ENCODE data around the gene TFF2.

The TFF2 gene

GRCh38 chr21:42390696-42391095 is 39.9 kb upstream of the TFF2 start:
- Histone ChIP-seq H2BK15ac (replicated peaks; ENCODE audit: low read depth) (no peak overlapping the region), H3K4me3 (ENCODE audit: low read length) (no peak overlapping the region), H3K27me3 (ENCODE audit: insufficient read depth, low read length, poor library complexity) (no peaks in the 10 kb centered on the region), H3K23ac (ENCODE audit: low read length) (no peak overlapping the region), H2AK5ac (ENCODE audit: low read length) (no peak overlapping the region), H3K4me1 (ENCODE audit: control insufficient read depth, low read depth, low read length) (no peaks in the 10 kb centered on the region), H3K27ac (ENCODE audit: low read depth, low read length) (no peak overlapping the region), H3K79me1 (ENCODE audit: low read length) (no peaks in the 10 kb centered on the region), H4K8ac (ENCODE audit: low read depth, low read length) (no peak overlapping the region), H3K56ac (ENCODE audit: low read length) (no peak overlapping the region), H3K36me3 (ENCODE audit: control insufficient read depth, insufficient read depth, low read length) (no peaks in the 10 kb centered on the region), H2BK120ac (ENCODE audit: low read depth, low read length) (no peak overlapping the region), H3K18ac (ENCODE audit: low read length) (no peak overlapping the region), H2BK5ac (ENCODE audit: low read length) (no peak overlapping the region), H3K9ac (ENCODE audit: low read length) (no peak overlapping the region), H3K4ac (ENCODE audit: low read depth, low read length) (no peak overlapping the region), H3K4me2 (ENCODE audit: low read length) (no peak overlapping the region), H4K5ac (ENCODE audit: low read length) (no peak overlapping the region), H3K79me2 (ENCODE audit: control insufficient read depth, insufficient read depth, low read length) (no peaks in the 10 kb centered on the region)
- no CpG with 5 or more reads among the region's 2 CpGs for WGBS (ENCODE audit: extremely low coverage, insufficient coverage, low lambda C conversion rate)
- no peak for DNase-seq

GRCh38 chr21:42390193-42390592 is 39.4 kb upstream of the TFF2 start:
- Histone ChIP-seq H4K8ac (ENCODE audit: low read depth, low read length) (no peak overlapping the region), H2AK5ac (ENCODE audit: low read length) (no peak overlapping the region), H3K27ac (ENCODE audit: low read depth, low read length) (no peak overlapping the region), H2BK120ac (ENCODE audit: low read depth, low read length) (no peak overlapping the region), H3K4me2 (ENCODE audit: low read length) (no peak overlapping the region), H2BK15ac (replicated peaks; ENCODE audit: low read depth) (no peak overlapping the region), H3K56ac (ENCODE audit: low read length) (no peak overlapping the region), H4K5ac (ENCODE audit: low read length) (no peak overlapping the region), H2BK5ac (ENCODE audit: low read length) (no peak overlapping the region), H3K27me3 (ENCODE audit: insufficient read depth, low read length, poor library complexity) (no peaks in the 10 kb centered on the region), H3K23ac (ENCODE audit: low read length) (no peak overlapping the region), H3K4me3 (ENCODE audit: low read length) (no peak overlapping the region), H3K79me1 (ENCODE audit: low read length) (no peaks in the 10 kb centered on the region), H3K79me2 (ENCODE audit: control insufficient read depth, insufficient read depth, low read length) (no peaks in the 10 kb centered on the region), H3K36me3 (ENCODE audit: control insufficient read depth, insufficient read depth, low read length) (no peaks in the 10 kb centered on the region), H3K4me1 (ENCODE audit: control insufficient read depth, low read depth, low read length) (no peaks in the 10 kb centered on the region), H3K9ac (ENCODE audit: low read length) (no peak overlapping the region), H3K4ac (ENCODE audit: low read depth, low read length) (no peak overlapping the region), H3K18ac (ENCODE audit: low read length) (no peak overlapping the region)
- WGBS (ENCODE audit: extremely low coverage, insufficient coverage, low lambda C conversion rate): no CpG with 5 or more reads among the region's 5 CpGs
- no peak for DNase-seq

GRCh38 chr21:42389449-42389835 is 38.6 kb upstream of the TFF2 start:
- Histone ChIP-seq H3K27ac (ENCODE audit: low read depth, low read length) (no peak overlapping the region), H2BK15ac (replicated peaks; ENCODE audit: low read depth) (no peak overlapping the region), H3K4me1 (ENCODE audit: control insufficient read depth, low read depth, low read length) (no peaks in the 10 kb centered on the region), H3K56ac (ENCODE audit: low read length) (no peak overlapping the region), H3K27me3 (ENCODE audit: insufficient read depth, low read length, poor library complexity) (no peaks in the 10 kb centered on the region), H4K8ac (ENCODE audit: low read depth, low read length) (no peak overlapping the region), H3K9ac (ENCODE audit: low read length) (no peak overlapping the region), H2AK5ac (ENCODE audit: low read length) (no peak overlapping the region), H3K23ac (ENCODE audit: low read length) (no peak overlapping the region), H2BK120ac (ENCODE audit: low read depth, low read length) (no peak overlapping the region), H3K36me3 (ENCODE audit: control insufficient read depth, insufficient read depth, low read length) (no peaks in the 10 kb centered on the region), H3K79me1 (ENCODE audit: low read length) (no peaks in the 10 kb centered on the region), H2BK5ac (ENCODE audit: low read length) (no peak overlapping the region), H3K4me2 (ENCODE audit: low read length) (no peak overlapping the region), H3K4ac (ENCODE audit: low read depth, low read length) (no peak overlapping the region), H3K18ac (ENCODE audit: low read length) (no peak overlapping the region), H4K5ac (ENCODE audit: low read length) (no peak overlapping the region), H3K4me3 (ENCODE audit: low read length) (no peak overlapping the region), H3K79me2 (ENCODE audit: control insufficient read depth, insufficient read depth, low read length) (no peaks in the 10 kb centered on the region)
- no CpG with 5 or more reads among the region's 6 CpGs for WGBS (ENCODE audit: extremely low coverage, insufficient coverage, low lambda C conversion rate)
- DNase-seq: no peak

- no peak overlapping the region for H3K23ac ChIP-seq (ENCODE audit: low read length)
- H2BK120ac ChIP-seq (ENCODE audit: low read depth, low read length): no peak overlapping the region
- H2BK5ac ChIP-seq (ENCODE audit: low read length): no peak overlapping the region
- H3K36me3 ChIP-seq (ENCODE audit: control insufficient read depth, insufficient read depth, low read length): no peaks in the 10 kb centered on the region
- WGBS (ENCODE audit: extremely low coverage, insufficient coverage, low lambda C conversion rate): no CpG with 5 or more reads among the region's 20 CpGs
- no peaks in the 10 kb centered on the region for H3K27me3 ChIP-seq (ENCODE audit: insufficient read depth, low read length, poor library complexity)
- no peak overlapping the region for H4K5ac ChIP-seq (ENCODE audit: low read length)
- no peak overlapping the region for H3K4me2 ChIP-seq (ENCODE audit: low read length)
- no peak overlapping the region for H3K27ac ChIP-seq (ENCODE audit: low read depth, low read length)
- H3K4me1 ChIP-seq (ENCODE audit: control insufficient read depth, low read depth, low read length): no peaks in the 10 kb centered on the region
- no peak overlapping the region for H2AK5ac ChIP-seq (ENCODE audit: low read length)
- H3K4me3 ChIP-seq (ENCODE audit: low read length): no peak overlapping the region
- H3K56ac ChIP-seq (ENCODE audit: low read length): no peak overlapping the region
- H3K79me2 ChIP-seq (ENCODE audit: control insufficient read depth, insufficient read depth, low read length): no peaks in the 10 kb centered on the region
- H3K9ac ChIP-seq (ENCODE audit: low read length): no peak overlapping the region
- DNase-seq: no peak
- no peak overlapping the region for H3K18ac ChIP-seq (ENCODE audit: low read length)
- no peak overlapping the region for H3K4ac ChIP-seq (ENCODE audit: low read depth, low read length)
- no peak overlapping the region for H4K8ac ChIP-seq (ENCODE audit: low read depth, low read length)
- H3K79me1 ChIP-seq (ENCODE audit: low read length): no peaks in the 10 kb centered on the region
- H2BK15ac ChIP-seq (replicated peaks; ENCODE audit: low read depth): no peak overlapping the region
Observed at GRCh38 chr21:42388740-42389448, 38.1 kb upstream of the TFF2 start.

- no CpG with 5 or more reads among the region's 6 CpGs for WGBS (ENCODE audit: extremely low coverage, insufficient coverage, low lambda C conversion rate)
- Histone ChIP-seq H3K23ac (ENCODE audit: low read length) (no peak overlapping the region), H3K27ac (ENCODE audit: low read depth, low read length) (no peak overlapping the region), H3K79me2 (ENCODE audit: control insufficient read depth, insufficient read depth, low read length) (no peaks in the 10 kb centered on the region), H4K5ac (ENCODE audit: low read length) (no peak overlapping the region), H3K27me3 (ENCODE audit: insufficient read depth, low read length, poor library complexity) (no peaks in the 10 kb centered on the region), H3K36me3 (ENCODE audit: control insufficient read depth, insufficient read depth, low read length) (no peaks in the 10 kb centered on the region), H3K4me2 (ENCODE audit: low read length) (no peak overlapping the region), H2BK120ac (ENCODE audit: low read depth, low read length) (no peak overlapping the region), H2BK15ac (replicated peaks; ENCODE audit: low read depth) (no peak overlapping the region), H3K79me1 (ENCODE audit: low read length) (no peaks in the 10 kb centered on the region), H2AK5ac (ENCODE audit: low read length) (no peak overlapping the region), H3K56ac (ENCODE audit: low read length) (no peak overlapping the region), H4K8ac (ENCODE audit: low read depth, low read length) (no peak overlapping the region), H3K4me1 (ENCODE audit: control insufficient read depth, low read depth, low read length) (no peaks in the 10 kb centered on the region), H3K18ac (ENCODE audit: low read length) (no peak overlapping the region), H3K9ac (ENCODE audit: low read length) (no peak overlapping the region), H2BK5ac (ENCODE audit: low read length) (no peak overlapping the region), H3K4me3 (ENCODE audit: low read length) (no peak overlapping the region), H3K4ac (ENCODE audit: low read depth, low read length) (no peak overlapping the region)
- DNase-seq: no peak
Observed at GRCh38 chr21:42387843-42388340, 37.1 kb upstream of the TFF2 start.

GRCh38 chr21:42387164-42387563 is 36.4 kb upstream of the TFF2 start:
- WGBS (ENCODE audit: extremely low coverage, insufficient coverage, low lambda C conversion rate): no CpG with 5 or more reads among the region's 3 CpGs
- H3K4ac ChIP-seq (ENCODE audit: low read depth, low read length): no peak overlapping the region

More at GRCh38 chr21:42387164-42387563, 36.4 kb upstream of the TFF2 start:
- Histone ChIP-seq H3K23ac (ENCODE audit: low read length) (no peak overlapping the region), H3K79me1 (ENCODE audit: low read length) (no peaks in the 10 kb centered on the region), H3K4me2 (ENCODE audit: low read length) (no peak overlapping the region), H3K79me2 (ENCODE audit: control insufficient read depth, insufficient read depth, low read length) (no peaks in the 10 kb centered on the region), H4K5ac (ENCODE audit: low read length) (no peak overlapping the region), H4K8ac (ENCODE audit: low read depth, low read length) (no peak overlapping the region), H3K27me3 (ENCODE audit: insufficient read depth, low read length, poor library complexity) (no peaks in the 10 kb centered on the region), H3K18ac (ENCODE audit: low read length) (no peak overlapping the region), H3K27ac (ENCODE audit: low read depth, low read length) (no peak overlapping the region), H2BK5ac (ENCODE audit: low read length) (no peak overlapping the region), H3K36me3 (ENCODE audit: control insufficient read depth, insufficient read depth, low read length) (no peaks in the 10 kb centered on the region), H3K4me1 (ENCODE audit: control insufficient read depth, low read depth, low read length) (no peaks in the 10 kb centered on the region), H2AK5ac (ENCODE audit: low read length) (no peak overlapping the region), H2BK15ac (replicated peaks; ENCODE audit: low read depth) (no peak overlapping the region), H2BK120ac (ENCODE audit: low read depth, low read length) (no peak overlapping the region), H3K4me3 (ENCODE audit: low read length) (no peak overlapping the region), H3K56ac (ENCODE audit: low read length) (no peak overlapping the region), H3K9ac (ENCODE audit: low read length) (no peak overlapping the region)
- no peak for DNase-seq
